ENCODE results near the gene ACSBG1.
A peak's percentile ranks its signal among the peaks of the same experiment; 100 is the strongest.

Gene ACSBG1

DNA sequence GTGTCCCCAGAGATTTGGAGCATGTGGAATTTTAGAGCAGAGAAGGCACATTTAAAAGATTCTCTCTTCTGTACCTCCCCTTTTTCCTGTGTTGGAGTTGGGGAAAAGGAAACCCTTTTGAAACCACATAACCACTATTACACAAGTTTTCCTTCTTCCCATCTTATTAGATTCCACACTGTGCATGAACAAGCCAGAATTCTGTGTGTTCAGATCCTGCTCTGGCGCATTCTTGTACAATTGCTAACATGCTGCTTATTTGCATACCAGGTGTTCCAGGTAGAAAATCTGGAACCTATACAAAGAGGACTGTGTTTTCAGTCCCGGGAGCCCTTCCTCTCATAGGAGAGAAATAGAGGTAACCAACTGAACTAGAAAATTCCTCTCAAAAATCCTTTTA is 100.6 kb downstream of the ACSBG1 start:
- H3K14ac ChIP-seq (ENCODE audit: low read length) = no peak overlapping the region
- H3K36me3 ChIP-seq (replicated peaks in 1 of 2; ENCODE audit: control insufficient read depth in 2 of 2, insufficient read depth in 2 of 2, low read length in 2 of 2) = no peaks in the 10 kb centered on the region
- no peak overlapping the region for H2BK12ac ChIP-seq (ENCODE audit: low read length)
- no peak overlapping the region for H3K4ac ChIP-seq (ENCODE audit: low read length)
- H3K18ac ChIP-seq (ENCODE audit: low read length) = no peak overlapping the region
- H2BK5ac ChIP-seq (ENCODE audit: low read length) = no peak overlapping the region
- no peak overlapping the region for H3K4me2 ChIP-seq (ENCODE audit: insufficient read depth, low read length, poor library complexity, severe bottlenecking)
- H4K8ac ChIP-seq (ENCODE audit: low read depth, low read length) = no peak overlapping the region
- H2BK120ac ChIP-seq (ENCODE audit: low read depth, low read length) = no peak overlapping the region
- peaks cover 5 to 13% of the 10 kb centered on the region in 2 donors for H3K4me1 ChIP-seq (ENCODE audit: control insufficient read depth in 2 of 2, insufficient read depth in 1 of 2, low read depth in 1 of 2, low read length in 2 of 2)
- no peak overlapping the region for H3K4me3 ChIP-seq (ENCODE audit: low read length in 2 of 2)
- no peaks in the 10 kb centered on the region for H3K9me3 ChIP-seq (replicated peaks in 1 of 2; ENCODE audit: control insufficient read depth in 2 of 2, insufficient read depth in 1 of 2, low read depth in 1 of 2, low read length in 2 of 2)
- H4K91ac ChIP-seq (ENCODE audit: low read depth, low read length, poor library complexity) = no peak overlapping the region
- no peak overlapping the region for H2AFZ ChIP-seq (ENCODE audit: low read length)
- no peaks in the 10 kb centered on the region for H3K27me3 ChIP-seq (ENCODE audit: control insufficient read depth in 3 of 3, insufficient read depth in 3 of 3, low read depth in 1 of 3, low read length in 3 of 3)
- no peak overlapping the region for H2AK5ac ChIP-seq (ENCODE audit: low read depth, low read length)
- no peaks in the 10 kb centered on the region for H3K79me1 ChIP-seq (ENCODE audit: low read depth, low read length)
- H3K27ac ChIP-seq (replicated peaks; ENCODE audit: low read length) = no peak overlapping the region
- H3K23ac ChIP-seq (ENCODE audit: low read depth, low read length, poor library complexity) = no peak overlapping the region
- no peak overlapping the region for H2BK15ac ChIP-seq (ENCODE audit: low read length)
- no CpG with 5 or more reads among the region's 2 CpGs for WGBS, 2 donors (ENCODE audit: extremely low coverage in 2 of 2, insufficient read length in 2 of 2, insufficient replicate concordance in 1 of 2)
- no peak overlapping the region for H3K9ac ChIP-seq (ENCODE audit: low read depth, low read length, poor library complexity)
- DNase-seq (ENCODE audit: low spot score) = no peak

DNA sequence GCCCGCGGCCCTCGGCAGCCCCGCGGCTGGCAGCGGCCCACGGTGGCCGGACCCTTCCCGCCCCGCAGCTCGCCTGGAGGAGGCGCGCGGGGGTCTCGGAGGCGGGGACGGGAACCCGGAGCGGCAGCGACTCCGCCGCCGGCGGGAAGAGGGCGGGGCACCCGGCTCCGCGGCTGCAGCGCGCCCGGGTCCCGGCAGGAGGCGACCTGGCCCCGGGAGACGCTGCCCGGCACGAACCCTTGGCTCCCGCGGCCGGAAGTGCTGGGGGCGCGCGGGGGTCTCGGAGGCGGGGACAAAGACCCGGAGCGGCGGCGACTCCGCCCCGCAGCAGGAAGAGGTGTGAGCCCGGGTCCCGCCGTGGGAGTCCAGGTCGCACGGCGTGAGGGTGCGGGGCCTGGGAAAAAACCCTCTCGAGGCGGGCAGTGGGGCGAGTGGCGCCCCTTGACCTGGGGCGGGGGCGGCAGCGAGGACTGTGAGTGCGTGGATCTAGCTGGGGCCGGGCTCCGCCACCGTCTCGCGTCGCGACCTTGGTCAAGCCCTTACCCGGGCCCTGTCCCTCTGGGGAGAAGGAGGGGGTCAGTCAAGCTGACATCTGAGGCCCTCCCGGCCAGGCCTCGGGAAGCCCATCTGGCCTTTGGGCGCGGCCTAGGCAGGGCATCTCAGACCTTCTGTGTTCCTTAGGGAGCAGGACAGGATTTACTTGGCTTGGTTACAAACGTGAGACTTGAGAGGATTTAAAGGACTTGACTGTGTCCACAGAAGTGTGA is 102.9 kb downstream of the ACSBG1 start, which contains the start of gene CIB2:
TSS of gene CIB2 (minus strand) at position 151 of the 767 bp plus-strand sequence. CDS start 230 bp downstream, outside the sequence.
- Histone ChIP-seq H3K4me1 (ENCODE audit: control insufficient read depth in 2 of 2, insufficient read depth in 1 of 2, low read depth in 1 of 2, low read length in 2 of 2) (peaks cover 5 to 13% of the 10 kb centered on the region in 2 donors), H3K4ac (ENCODE audit: low read length) (no peak within 1 kb of the TSS), H3K9me3 (replicated peaks in 1 of 2; ENCODE audit: control insufficient read depth in 2 of 2, insufficient read depth in 1 of 2, low read depth in 1 of 2, low read length in 2 of 2) (no peaks in the 10 kb centered on the region), H3K14ac (ENCODE audit: low read length) (no peak within 1 kb of the TSS), H3K9ac (ENCODE audit: low read depth, low read length, poor library complexity) (peak within 1 kb of the TSS; percentile 95), H2AK5ac (ENCODE audit: low read depth, low read length) (peak within 1 kb of the TSS; percentile 30), H3K23ac (ENCODE audit: low read depth, low read length, poor library complexity) (peak within 1 kb of the TSS; percentile 37), H4K91ac (ENCODE audit: low read depth, low read length, poor library complexity) (no peak within 1 kb of the TSS), H3K36me3 (replicated peaks in 1 of 2; ENCODE audit: control insufficient read depth in 2 of 2, insufficient read depth in 2 of 2, low read length in 2 of 2) (no peaks in the 10 kb centered on the region), H3K27me3 (ENCODE audit: control insufficient read depth in 3 of 3, insufficient read depth in 3 of 3, low read depth in 1 of 3, low read length in 3 of 3) (no peaks in the 10 kb centered on the region), H2BK15ac (ENCODE audit: low read length) (peak within 1 kb of the TSS; percentile 49), H2BK120ac (ENCODE audit: low read depth, low read length) (no peak within 1 kb of the TSS), H3K79me1 (ENCODE audit: low read depth, low read length) (no peaks in the 10 kb centered on the region), H3K27ac (replicated peaks; ENCODE audit: low read length) (peak within 1 kb of the TSS; percentile 47), H3K4me2 (ENCODE audit: insufficient read depth, low read length, poor library complexity, severe bottlenecking) (peak within 1 kb of the TSS; percentile 87), H2AFZ (ENCODE audit: low read length) (peak within 1 kb of the TSS; percentile 99), H2BK5ac (ENCODE audit: low read length) (peak within 1 kb of the TSS; percentile 91), H3K4me3 (ENCODE audit: low read length in 2 of 2) (peak within 1 kb of the TSS; percentile 91 to 93), H4K8ac (ENCODE audit: low read depth, low read length) (no peak within 1 kb of the TSS), H2BK12ac (ENCODE audit: low read length) (no peak within 1 kb of the TSS), H3K18ac (ENCODE audit: low read length) (peak within 1 kb of the TSS; percentile 99)
- WGBS, 2 donors (ENCODE audit: extremely low coverage in 2 of 2, insufficient read length in 2 of 2, insufficient replicate concordance in 1 of 2) = no CpG with 5 or more reads among the region's 79 CpGs
- peak; percentile 88 for DNase-seq (ENCODE audit: low spot score)

DNA sequence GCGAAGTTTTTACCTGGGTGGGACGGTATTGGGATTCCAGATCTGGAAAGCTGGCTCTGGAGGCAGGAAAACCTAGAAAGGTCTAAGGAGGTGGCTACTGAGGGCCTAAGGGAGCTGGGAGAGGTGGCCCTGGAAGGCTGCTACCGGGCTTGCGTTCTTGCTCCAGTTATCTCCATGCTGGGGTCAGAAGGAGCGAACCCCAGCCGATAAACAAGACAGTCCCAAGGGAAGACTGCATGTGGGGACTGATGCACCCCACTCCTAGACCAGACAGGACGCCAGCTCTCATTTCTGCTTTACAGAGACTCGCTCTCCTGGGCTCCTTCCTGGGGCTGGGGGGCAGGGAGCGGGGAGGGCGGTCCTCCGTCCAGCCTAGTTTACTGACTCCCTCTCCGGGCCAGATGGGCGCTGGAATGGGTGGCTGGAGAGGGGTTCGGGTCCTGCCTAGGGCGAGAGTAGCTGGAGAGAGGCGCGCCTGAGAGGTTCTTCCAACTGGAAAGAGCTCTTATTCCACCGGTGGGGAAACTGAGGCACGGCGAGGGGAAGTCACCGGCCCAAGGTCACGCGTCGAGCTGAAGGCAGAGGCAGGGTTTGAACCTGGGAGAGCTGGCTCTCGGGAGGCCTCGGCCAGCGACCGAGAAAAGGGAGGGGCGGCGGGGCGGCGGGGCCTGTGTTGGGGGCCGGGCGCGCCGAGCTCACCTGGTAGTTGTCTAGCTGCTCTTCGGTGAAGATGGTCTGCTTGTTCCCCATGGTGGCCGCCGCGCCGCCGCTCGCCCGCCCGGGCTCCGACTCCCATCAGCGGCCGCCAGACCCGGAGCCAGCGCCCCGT is 103.7 kb downstream of the ACSBG1 start:
- Histone ChIP-seq H3K18ac (ENCODE audit: low read length) (peak overlapping the region; percentile 78), H3K36me3 (replicated peaks in 1 of 2; ENCODE audit: control insufficient read depth in 2 of 2, insufficient read depth in 2 of 2, low read length in 2 of 2) (no peaks in the 10 kb centered on the region), H2AFZ (ENCODE audit: low read length) (peak overlapping the region; percentile 99), H3K23ac (ENCODE audit: low read depth, low read length, poor library complexity) (peak overlapping the region; percentile 37), H3K79me1 (ENCODE audit: low read depth, low read length) (no peaks in the 10 kb centered on the region), H2AK5ac (ENCODE audit: low read depth, low read length) (peak overlapping the region; percentile 30), H3K4me2 (ENCODE audit: insufficient read depth, low read length, poor library complexity, severe bottlenecking) (peak overlapping the region; percentile 73), H3K27ac (replicated peaks; ENCODE audit: low read length) (no peak overlapping the region), H3K9me3 (replicated peaks in 1 of 2; ENCODE audit: control insufficient read depth in 2 of 2, insufficient read depth in 1 of 2, low read depth in 1 of 2, low read length in 2 of 2) (no peaks in the 10 kb centered on the region), H3K9ac (ENCODE audit: low read depth, low read length, poor library complexity) (no peak overlapping the region), H4K8ac (ENCODE audit: low read depth, low read length) (no peak overlapping the region), H2BK5ac (ENCODE audit: low read length) (no peak overlapping the region), H3K4me3 (ENCODE audit: low read length in 2 of 2) (peak overlapping the region; percentile 84 to 91), H2BK12ac (ENCODE audit: low read length) (no peak overlapping the region), H3K4ac (ENCODE audit: low read length) (no peak overlapping the region), H3K14ac (ENCODE audit: low read length) (no peak overlapping the region), H3K27me3 (ENCODE audit: control insufficient read depth in 3 of 3, insufficient read depth in 3 of 3, low read depth in 1 of 3, low read length in 3 of 3) (no peaks in the 10 kb centered on the region), H2BK15ac (ENCODE audit: low read length) (peak overlapping the region; percentile 49), H2BK120ac (ENCODE audit: low read depth, low read length) (no peak overlapping the region), H3K4me1 (ENCODE audit: control insufficient read depth in 2 of 2, insufficient read depth in 1 of 2, low read depth in 1 of 2, low read length in 2 of 2) (peaks cover 5 to 13% of the 10 kb centered on the region in 2 donors), H4K91ac (ENCODE audit: low read depth, low read length, poor library complexity) (no peak overlapping the region)
- no CpG with 5 or more reads among the region's 51 CpGs for WGBS, 2 donors (ENCODE audit: extremely low coverage in 2 of 2, insufficient read length in 2 of 2, insufficient replicate concordance in 1 of 2)
- no peak for DNase-seq (ENCODE audit: low spot score)

DNA sequence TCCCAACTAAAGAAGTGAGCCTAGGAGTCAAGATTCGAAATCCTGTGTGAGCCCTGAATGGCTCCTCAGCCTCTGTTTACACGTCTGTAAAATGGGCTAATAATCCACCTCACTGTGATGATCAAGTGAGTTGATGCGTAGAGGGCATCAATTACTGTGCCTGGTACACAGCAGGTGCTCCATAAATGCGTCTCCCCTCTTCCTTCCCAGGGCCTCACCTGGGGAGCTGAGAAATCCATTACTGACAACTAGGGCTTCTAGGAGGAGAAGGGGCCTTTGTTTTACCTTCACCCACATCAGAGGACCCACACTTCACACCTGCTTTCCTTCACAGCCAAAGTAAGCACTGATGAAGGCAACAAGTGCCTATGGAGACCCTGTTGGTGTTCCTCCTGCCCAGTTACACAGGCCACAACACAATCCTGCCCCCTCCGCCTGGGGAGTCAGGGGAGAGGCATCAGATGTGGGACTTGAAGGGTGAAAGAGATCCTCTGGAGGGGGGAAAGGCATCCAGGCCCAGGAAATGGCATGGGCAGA is 104.5 kb downstream of the ACSBG1 start:
- no peak overlapping the region for H3K18ac ChIP-seq (ENCODE audit: low read length)
- H2AK5ac ChIP-seq (ENCODE audit: low read depth, low read length) = no peak overlapping the region
- H3K4me3 ChIP-seq (ENCODE audit: low read length in 2 of 2) = no peak overlapping the region
- H3K4ac ChIP-seq (ENCODE audit: low read length) = no peak overlapping the region
- no peak overlapping the region for H3K4me2 ChIP-seq (ENCODE audit: insufficient read depth, low read length, poor library complexity, severe bottlenecking)
- H2BK120ac ChIP-seq (ENCODE audit: low read depth, low read length) = no peak overlapping the region
- no peak for DNase-seq (ENCODE audit: low spot score)
- peaks cover 5 to 13% of the 10 kb centered on the region in 2 donors for H3K4me1 ChIP-seq (ENCODE audit: control insufficient read depth in 2 of 2, insufficient read depth in 1 of 2, low read depth in 1 of 2, low read length in 2 of 2)
- H3K9me3 ChIP-seq (replicated peaks in 1 of 2; ENCODE audit: control insufficient read depth in 2 of 2, insufficient read depth in 1 of 2, low read depth in 1 of 2, low read length in 2 of 2) = no peaks in the 10 kb centered on the region
- no peak overlapping the region for H4K91ac ChIP-seq (ENCODE audit: low read depth, low read length, poor library complexity)
- no peaks in the 10 kb centered on the region for H3K27me3 ChIP-seq (ENCODE audit: control insufficient read depth in 3 of 3, insufficient read depth in 3 of 3, low read depth in 1 of 3, low read length in 3 of 3)
- no peak overlapping the region for H4K8ac ChIP-seq (ENCODE audit: low read depth, low read length)
- H3K23ac ChIP-seq (ENCODE audit: low read depth, low read length, poor library complexity) = peak overlapping the region; percentile 9
- no peak overlapping the region for H3K14ac ChIP-seq (ENCODE audit: low read length)
- no peak overlapping the region for H2BK15ac ChIP-seq (ENCODE audit: low read length)
- H2BK5ac ChIP-seq (ENCODE audit: low read length) = no peak overlapping the region
- no CpG with 5 or more reads among the region's 5 CpGs for WGBS, 2 donors (ENCODE audit: extremely low coverage in 2 of 2, insufficient read length in 2 of 2, insufficient replicate concordance in 1 of 2)
- no peak overlapping the region for H3K27ac ChIP-seq (replicated peaks; ENCODE audit: low read length)
- no peak overlapping the region for H2AFZ ChIP-seq (ENCODE audit: low read length)
- no peaks in the 10 kb centered on the region for H3K36me3 ChIP-seq (replicated peaks in 1 of 2; ENCODE audit: control insufficient read depth in 2 of 2, insufficient read depth in 2 of 2, low read length in 2 of 2)
- no peaks in the 10 kb centered on the region for H3K79me1 ChIP-seq (ENCODE audit: low read depth, low read length)
- no peak overlapping the region for H2BK12ac ChIP-seq (ENCODE audit: low read length)
- no peak overlapping the region for H3K9ac ChIP-seq (ENCODE audit: low read depth, low read length, poor library complexity)

Measured in neuronal stem cell (in vitro differentiated cells).